ENCODE measurements around the gene RABEPK. TPM values are rescaled to one million over a fixed set of nuclear protein-coding genes. Genes with fewer than 3 reads are reported as not detected.

RABEPK gene, protein sequence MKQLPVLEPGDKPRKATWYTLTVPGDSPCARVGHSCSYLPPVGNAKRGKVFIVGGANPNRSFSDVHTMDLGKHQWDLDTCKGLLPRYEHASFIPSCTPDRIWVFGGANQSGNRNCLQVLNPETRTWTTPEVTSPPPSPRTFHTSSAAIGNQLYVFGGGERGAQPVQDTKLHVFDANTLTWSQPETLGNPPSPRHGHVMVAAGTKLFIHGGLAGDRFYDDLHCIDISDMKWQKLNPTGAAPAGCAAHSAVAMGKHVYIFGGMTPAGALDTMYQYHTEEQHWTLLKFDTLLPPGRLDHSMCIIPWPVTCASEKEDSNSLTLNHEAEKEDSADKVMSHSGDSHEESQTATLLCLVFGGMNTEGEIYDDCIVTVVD
- polyA plus RNA-seq (2013, experiment 1 of 2), result 12.5 TPM
- polyA plus RNA-seq (2013, experiment 2 of 2), result 12.3 TPM

DNA sequence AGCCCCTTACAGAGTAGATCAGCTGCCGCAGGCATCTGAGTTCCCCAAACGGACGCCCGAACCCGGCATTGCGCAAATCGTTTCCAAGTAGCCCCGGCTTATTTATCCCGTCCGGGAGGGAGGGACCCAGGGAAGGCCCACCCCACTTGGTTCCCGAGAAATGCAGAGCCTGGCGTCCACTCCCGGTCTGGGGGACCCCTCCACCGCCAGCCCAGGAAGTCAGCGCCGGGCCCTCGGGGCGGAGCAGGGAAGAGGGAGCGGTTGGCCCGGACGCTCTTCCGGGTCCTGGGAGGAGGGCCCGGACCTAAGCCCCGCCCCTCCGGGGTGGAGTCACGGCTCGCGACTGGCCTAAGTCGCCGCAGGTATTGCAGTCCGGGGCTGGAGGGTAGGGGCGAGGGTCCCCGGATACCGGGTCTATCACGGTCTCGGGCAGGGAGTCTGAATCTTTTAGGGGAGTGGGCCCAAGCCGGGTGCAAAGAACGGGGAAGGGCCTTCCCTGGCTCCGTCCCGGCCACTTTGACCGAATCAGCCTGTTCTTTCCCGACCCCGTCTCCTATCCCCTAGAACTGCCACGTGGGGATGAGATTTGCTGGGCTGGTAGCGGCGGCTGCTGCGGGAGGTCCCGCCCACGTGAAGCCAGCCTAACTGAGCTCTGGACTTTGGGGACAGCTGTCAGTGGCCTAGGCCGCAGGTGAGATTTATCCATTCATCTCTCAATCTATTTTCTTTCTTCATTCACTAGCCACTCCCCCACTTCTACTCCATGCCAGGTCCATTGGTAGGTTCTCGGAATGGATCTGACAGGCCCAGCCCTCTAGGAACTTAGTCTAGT is at the start of gene RABEPK:
TSS of gene RABEPK (plus strand) at position 327 of the 832 bp plus-strand sequence. CDS start 2,472 bp downstream, outside the sequence.
- H3K4me1 ChIP-seq (ENCODE audit: control insufficient read depth in 2 of 2, insufficient read depth in 1 of 2, low read depth in 1 of 2, low read length in 2 of 2), result peaks cover 0 to 1% of the 10 kb centered on the region in 2 donors
- H2BK12ac ChIP-seq (ENCODE audit: low read length), result no peak within 1 kb of the TSS

DNA sequence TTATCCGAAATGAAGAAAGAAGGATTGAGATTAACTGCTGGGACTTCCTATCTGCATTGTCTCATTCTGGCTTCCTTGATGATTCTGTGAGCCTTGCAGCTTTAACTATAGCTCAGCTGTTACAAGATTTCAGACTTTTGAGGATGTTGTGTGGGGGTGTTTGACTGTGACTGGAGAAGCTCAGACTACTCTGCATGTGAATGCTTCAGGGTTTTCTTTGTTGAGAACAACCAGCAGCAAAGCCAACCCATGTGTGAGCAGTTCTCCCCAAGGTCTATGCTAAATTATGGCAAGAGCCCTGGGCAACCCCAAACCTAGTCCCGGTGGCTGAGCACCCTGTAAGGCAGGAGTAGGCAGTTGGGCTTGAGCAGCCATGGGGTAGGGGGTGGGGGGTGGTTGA is 48.6 kb upstream of the RABEPK start:
- no CpG with 5 or more reads among the region's 2 CpGs for WGBS, 2 donors (ENCODE audit: extremely low coverage in 2 of 2, insufficient read length in 2 of 2, insufficient replicate concordance in 1 of 2)
- Histone ChIP-seq H2BK120ac (ENCODE audit: low read depth, low read length) (no peak overlapping the region), H3K9ac (ENCODE audit: low read depth, low read length, poor library complexity) (no peak overlapping the region), H3K79me1 (ENCODE audit: low read depth, low read length) (no peaks in the 10 kb centered on the region), H3K18ac (ENCODE audit: low read length) (no peak overlapping the region), H3K27me3 (ENCODE audit: control insufficient read depth in 3 of 3, insufficient read depth in 3 of 3, low read depth in 1 of 3, low read length in 3 of 3) (no peaks in the 10 kb centered on the region), H2AFZ (ENCODE audit: low read length) (no peak overlapping the region), H3K14ac (ENCODE audit: low read length) (no peak overlapping the region), H3K4me1 (ENCODE audit: control insufficient read depth in 2 of 2, insufficient read depth in 1 of 2, low read depth in 1 of 2, low read length in 2 of 2) (no peaks in the 10 kb centered on the region), H3K36me3 (replicated peaks in 1 of 2; ENCODE audit: control insufficient read depth in 2 of 2, insufficient read depth in 2 of 2, low read length in 2 of 2) (peaks cover 22 to 73% of the 10 kb centered on the region in 2 donors), H2AK5ac (ENCODE audit: low read depth, low read length) (no peak overlapping the region), H3K27ac (replicated peaks; ENCODE audit: low read length) (no peak overlapping the region), H3K9me3 (replicated peaks in 1 of 2; ENCODE audit: control insufficient read depth in 2 of 2, insufficient read depth in 1 of 2, low read depth in 1 of 2, low read length in 2 of 2) (no peaks in the 10 kb centered on the region), H3K4me2 (ENCODE audit: insufficient read depth, low read length, poor library complexity, severe bottlenecking) (no peak overlapping the region), H3K4ac (ENCODE audit: low read length) (no peak overlapping the region), H4K91ac (ENCODE audit: low read depth, low read length, poor library complexity) (no peak overlapping the region), H2BK15ac (ENCODE audit: low read length) (no peak overlapping the region), H4K8ac (ENCODE audit: low read depth, low read length) (no peak overlapping the region), H3K4me3 (ENCODE audit: low read length in 2 of 2) (no peak overlapping the region), H3K23ac (ENCODE audit: low read depth, low read length, poor library complexity) (no peak overlapping the region), H2BK5ac (ENCODE audit: low read length) (no peak overlapping the region), H2BK12ac (ENCODE audit: low read length) (no peak overlapping the region)
- no peak for DNase-seq (ENCODE audit: low spot score)

More for the DNA sequence above, at the start of gene RABEPK:
- Histone ChIP-seq H2BK120ac (ENCODE audit: low read depth, low read length) (no peak within 1 kb of the TSS), H3K9ac (ENCODE audit: low read depth, low read length, poor library complexity) (no peak within 1 kb of the TSS), H3K27ac (replicated peaks; ENCODE audit: low read length) (peak within 1 kb of the TSS; percentile 66), H2AK5ac (ENCODE audit: low read depth, low read length) (no peak within 1 kb of the TSS), H4K8ac (ENCODE audit: low read depth, low read length) (no peak within 1 kb of the TSS), H3K4ac (ENCODE audit: low read length) (no peak within 1 kb of the TSS), H4K91ac (ENCODE audit: low read depth, low read length, poor library complexity) (no peak within 1 kb of the TSS), H2BK15ac (ENCODE audit: low read length) (no peak within 1 kb of the TSS), H3K79me1 (ENCODE audit: low read depth, low read length) (no peaks in the 10 kb centered on the region), H3K14ac (ENCODE audit: low read length) (no peak within 1 kb of the TSS), H3K4me2 (ENCODE audit: insufficient read depth, low read length, poor library complexity, severe bottlenecking) (peak within 1 kb of the TSS; percentile 60), H3K18ac (ENCODE audit: low read length) (peak within 1 kb of the TSS; percentile 55), H3K4me3 (ENCODE audit: low read length in 2 of 2) (peak within 1 kb of the TSS; percentile 75 to 92), H3K27me3 (ENCODE audit: control insufficient read depth in 3 of 3, insufficient read depth in 3 of 3, low read depth in 1 of 3, low read length in 3 of 3) (no peaks in the 10 kb centered on the region), H3K36me3 (replicated peaks in 1 of 2; ENCODE audit: control insufficient read depth in 2 of 2, insufficient read depth in 2 of 2, low read length in 2 of 2) (peaks cover 2 to 12% of the 10 kb centered on the region in 2 donors), H3K23ac (ENCODE audit: low read depth, low read length, poor library complexity) (peak within 1 kb of the TSS; percentile 81), H2BK5ac (ENCODE audit: low read length) (no peak within 1 kb of the TSS), H3K9me3 (replicated peaks in 1 of 2; ENCODE audit: control insufficient read depth in 2 of 2, insufficient read depth in 1 of 2, low read depth in 1 of 2, low read length in 2 of 2) (no peaks in the 10 kb centered on the region), H2AFZ (ENCODE audit: low read length) (peak within 1 kb of the TSS; percentile 97)
- no CpG with 5 or more reads among the region's 51 CpGs for WGBS, 2 donors (ENCODE audit: extremely low coverage in 2 of 2, insufficient read length in 2 of 2, insufficient replicate concordance in 1 of 2)
- DNase-seq (ENCODE audit: low spot score), result peak; percentile 91

DNA sequence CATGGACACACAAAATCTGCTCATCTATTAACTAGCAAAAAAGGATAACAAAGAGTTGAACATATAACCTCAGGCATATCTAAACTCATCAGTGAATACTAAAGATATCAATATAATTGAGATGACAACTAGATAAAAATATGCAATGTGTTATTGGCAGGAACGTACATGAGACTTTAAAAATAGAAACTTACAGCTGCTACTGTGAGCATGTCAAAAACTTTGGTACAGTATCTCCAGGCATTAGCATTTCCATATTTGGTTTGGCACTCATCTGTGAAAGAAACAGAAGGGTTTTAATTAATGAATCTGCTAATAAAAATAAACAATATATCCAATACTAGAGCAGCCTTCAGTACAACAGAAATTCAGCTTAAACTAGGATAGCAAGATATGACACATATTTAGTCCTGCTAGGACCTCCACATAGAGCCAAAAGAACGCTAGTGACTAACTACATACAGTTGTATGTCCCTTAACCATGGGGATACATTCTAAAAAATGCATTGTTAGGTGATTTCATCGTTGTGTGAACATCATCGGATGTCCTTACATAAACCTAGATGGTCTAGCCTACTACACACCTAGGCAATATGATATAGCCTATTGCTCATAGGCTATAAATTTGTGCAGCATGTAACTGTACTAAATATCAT is 46.5 kb upstream of the RABEPK start:
- H2BK5ac ChIP-seq (ENCODE audit: low read length), result no peak overlapping the region
- no peak overlapping the region for H4K91ac ChIP-seq (ENCODE audit: low read depth, low read length, poor library complexity)
- no peaks in the 10 kb centered on the region for H3K27me3 ChIP-seq (ENCODE audit: control insufficient read depth in 3 of 3, insufficient read depth in 3 of 3, low read depth in 1 of 3, low read length in 3 of 3)
- no peak overlapping the region for H3K4me3 ChIP-seq (ENCODE audit: low read length in 2 of 2)
- H3K23ac ChIP-seq (ENCODE audit: low read depth, low read length, poor library complexity), result no peak overlapping the region
- no peak overlapping the region for H3K14ac ChIP-seq (ENCODE audit: low read length)
- no peak overlapping the region for H2BK120ac ChIP-seq (ENCODE audit: low read depth, low read length)
- no peak for DNase-seq (ENCODE audit: low spot score)
- no peak overlapping the region for H3K27ac ChIP-seq (replicated peaks; ENCODE audit: low read length)
- H3K18ac ChIP-seq (ENCODE audit: low read length), result no peak overlapping the region
- H3K4ac ChIP-seq (ENCODE audit: low read length), result no peak overlapping the region
- no peak overlapping the region for H4K8ac ChIP-seq (ENCODE audit: low read depth, low read length)
- no peak overlapping the region for H2BK12ac ChIP-seq (ENCODE audit: low read length)
- no peak overlapping the region for H2AFZ ChIP-seq (ENCODE audit: low read length)
- no peak overlapping the region for H2AK5ac ChIP-seq (ENCODE audit: low read depth, low read length)
- no peak overlapping the region for H3K4me2 ChIP-seq (ENCODE audit: insufficient read depth, low read length, poor library complexity, severe bottlenecking)
- no peaks in the 10 kb centered on the region for H3K4me1 ChIP-seq (ENCODE audit: control insufficient read depth in 2 of 2, insufficient read depth in 1 of 2, low read depth in 1 of 2, low read length in 2 of 2)
- H3K79me1 ChIP-seq (ENCODE audit: low read depth, low read length), result no peaks in the 10 kb centered on the region
- WGBS, 2 donors (ENCODE audit: extremely low coverage in 2 of 2, insufficient read length in 2 of 2, insufficient replicate concordance in 1 of 2), result no CpG with 5 or more reads among the region's 4 CpGs
- H3K9ac ChIP-seq (ENCODE audit: low read depth, low read length, poor library complexity), result no peak overlapping the region
- H2BK15ac ChIP-seq (ENCODE audit: low read length), result no peak overlapping the region
- no peaks in the 10 kb centered on the region for H3K9me3 ChIP-seq (replicated peaks in 1 of 2; ENCODE audit: control insufficient read depth in 2 of 2, insufficient read depth in 1 of 2, low read depth in 1 of 2, low read length in 2 of 2)
- H3K36me3 ChIP-seq (replicated peaks in 1 of 2; ENCODE audit: control insufficient read depth in 2 of 2, insufficient read depth in 2 of 2, low read length in 2 of 2), result peaks cover 22 to 78% of the 10 kb centered on the region in 2 donors

All from neuronal stem cell (in vitro differentiated cells).